KOPT-K1 (cell line): Measurements from ENCODE around the gene SLC6A17.

Experiments
- H3K27ac ChIP-seq: fragments of 200-600 bp; sonication (generic); 2 replicates; pipeline ENCODE4 v1.5.1; 2016; ENCODE audit warnings: antibody characterized with exemption, mild to moderate bottlenecking, low read depth, low read length; ENCODE audit not compliant: poor library complexity, severe bottlenecking
- H3K36me3 ChIP-seq: fragments of 200-600 bp; sonication (generic); 2 replicates; pipeline ENCODE4 v1.5.1; 2017; ENCODE audit warnings: antibody characterized with exemption, mild to moderate bottlenecking, low read length, moderate library complexity; ENCODE audit not compliant: insufficient read depth
- H3K9me3 ChIP-seq: fragments of 200-600 bp; sonication (generic); 2 replicates; pipeline ENCODE4 v1.5.1; 2017; ENCODE audit warnings: antibody characterized with exemption, low read length, mild to moderate bottlenecking; ENCODE audit not compliant: insufficient read depth, poor library complexity, severe bottlenecking

The SLC6A17 gene

GRCh38 chr1:110155878-110156522, 5.7 kb downstream of the SLC6A17 start:
- Histone ChIP-seq H3K27ac (no peak overlapping the region), H3K9me3 (no peaks in the 10 kb centered on the region), H3K36me3 (no peaks in the 10 kb centered on the region)

GRCh38 chr1:110158261-110158660, 8.0 kb downstream of the SLC6A17 start:
- Histone ChIP-seq H3K9me3 (no peaks in the 10 kb centered on the region), H3K36me3 (no peaks in the 10 kb centered on the region), H3K27ac (no peak overlapping the region)

GRCh38 chr1:110159168-110159567, 8.9 kb downstream of the SLC6A17 start:
- Histone ChIP-seq H3K36me3 (no peaks in the 10 kb centered on the region), H3K9me3 (no peaks in the 10 kb centered on the region)

GRCh38 chr1:110160538-110161100, 10.3 kb downstream of the SLC6A17 start:
- no peak overlapping the region for H3K27ac ChIP-seq
- H3K36me3 ChIP-seq, result no peaks in the 10 kb centered on the region
- no peaks in the 10 kb centered on the region for H3K9me3 ChIP-seq

More at GRCh38 chr1:110159168-110159567, 8.9 kb downstream of the SLC6A17 start:
- H3K27ac ChIP-seq, result no peak overlapping the region

GRCh38 chr1:110161165-110161564, 10.9 kb downstream of the SLC6A17 start:
- Histone ChIP-seq H3K27ac (no peak overlapping the region), H3K36me3 (no peaks in the 10 kb centered on the region), H3K9me3 (no peaks in the 10 kb centered on the region)

- H3K27ac ChIP-seq, result no peak overlapping the region
- H3K9me3 ChIP-seq, result no peaks in the 10 kb centered on the region
- H3K36me3 ChIP-seq, result no peaks in the 10 kb centered on the region
Observed at GRCh38 chr1:110161849-110162248, 11.6 kb downstream of the SLC6A17 start.

GRCh38 chr1:110163591-110163990, 13.3 kb downstream of the SLC6A17 start:
- Histone ChIP-seq H3K9me3 (no peaks in the 10 kb centered on the region), H3K27ac (no peak overlapping the region), H3K36me3 (no peaks in the 10 kb centered on the region)

GRCh38 chr1:110164725-110165350, 14.5 kb downstream of the SLC6A17 start:
- Histone ChIP-seq H3K9me3 (no peaks in the 10 kb centered on the region), H3K36me3 (no peaks in the 10 kb centered on the region), H3K27ac (no peak overlapping the region)

- no peak overlapping the region for H3K27ac ChIP-seq
- H3K36me3 ChIP-seq, result no peaks in the 10 kb centered on the region
- H3K9me3 ChIP-seq, result no peaks in the 10 kb centered on the region
Observed at GRCh38 chr1:110165761-110166231, 15.5 kb downstream of the SLC6A17 start.

- Histone ChIP-seq H3K9me3 (no peaks in the 10 kb centered on the region), H3K27ac (no peak overlapping the region), H3K36me3 (no peaks in the 10 kb centered on the region)
Observed at GRCh38 chr1:110166861-110167260, 16.6 kb downstream of the SLC6A17 start.

GRCh38 chr1:110170766-110171733, 20.8 kb downstream of the SLC6A17 start:
- H3K36me3 ChIP-seq, result no peaks in the 10 kb centered on the region

GRCh38 chr1:110172001-110172400, 21.7 kb downstream of the SLC6A17 start:
- Histone ChIP-seq H3K36me3 (no peaks in the 10 kb centered on the region), H3K27ac (no peak overlapping the region), H3K9me3 (no peaks in the 10 kb centered on the region)

More at GRCh38 chr1:110170766-110171733, 20.8 kb downstream of the SLC6A17 start:
- no peaks in the 10 kb centered on the region for H3K9me3 ChIP-seq
- no peak overlapping the region for H3K27ac ChIP-seq

GRCh38 chr1:110173466-110174105, 23.3 kb downstream of the SLC6A17 start:
- no peak overlapping the region for H3K27ac ChIP-seq
- H3K9me3 ChIP-seq, result no peaks in the 10 kb centered on the region
- no peaks in the 10 kb centered on the region for H3K36me3 ChIP-seq

- no peaks in the 10 kb centered on the region for H3K36me3 ChIP-seq
- no peaks in the 10 kb centered on the region for H3K9me3 ChIP-seq
- H3K27ac ChIP-seq, result no peak overlapping the region
Observed at GRCh38 chr1:110174961-110175360, 24.7 kb downstream of the SLC6A17 start.
